BLaER1 treated with 17β-estradiol and CSF1 and Interleukin-3, amounts not matched to agents 10 nM and 100 nM (cell line): Measurements from ENCODE around the gene PABPN1.
"Not testable (repeated sequence)": the region's sequence is repeated elsewhere in the genome, so short reads cannot be mapped to it uniquely, and the experiment has no call there.

Source experiments
- H3K27ac ChIP-seq, 11 experiments: shearing (Covaris generic); formaldehyde crosslinking; 2 replicates each; pipeline ENCODE4 v1.8.1; 2022
- H3K27me3 ChIP-seq, 11 experiments: shearing (Covaris generic); formaldehyde crosslinking; 2 replicates each; pipeline ENCODE4 v1.8.1; 2022
- H3K36me3 ChIP-seq, 11 experiments: shearing (Covaris generic); formaldehyde crosslinking; 2 replicates each; pipeline ENCODE4 v1.8.1; 2022
- H3K4me1 ChIP-seq, 10 experiments: shearing (Covaris generic); formaldehyde crosslinking; 2 replicates each; pipeline ENCODE4 v1.8.1; 2022
- H3K4me2 ChIP-seq, 11 experiments: shearing (Covaris generic); formaldehyde crosslinking; 2 replicates each; pipeline ENCODE4 v1.8.1; 2022
- H3K4me3 ChIP-seq, 10 experiments: shearing (Covaris generic); formaldehyde crosslinking; 2 replicates each; pipeline ENCODE4 v1.8.1; 2022
- H3K9ac ChIP-seq, 11 experiments: shearing (Covaris generic); formaldehyde crosslinking; 2 replicates each; pipeline ENCODE4 v1.8.1; 2022
- H3K9me3 ChIP-seq, 11 experiments: shearing (Covaris generic); formaldehyde crosslinking; replicated peaks in 1 of 11; 2 replicates each; pipeline ENCODE4 v1.8.1; 2022
- H4K20me1 ChIP-seq, 11 experiments: shearing (Covaris generic); formaldehyde crosslinking; 2 replicates each; pipeline ENCODE4 v1.8.1; 2022
- Cebpa-rat ChIP-seq, 11 experiments: shearing (Covaris generic); IDR thresholded peaks; 2 replicates each; pipeline ENCODE4 v1.8.1; 2022

Gene PABPN1

DNA sequence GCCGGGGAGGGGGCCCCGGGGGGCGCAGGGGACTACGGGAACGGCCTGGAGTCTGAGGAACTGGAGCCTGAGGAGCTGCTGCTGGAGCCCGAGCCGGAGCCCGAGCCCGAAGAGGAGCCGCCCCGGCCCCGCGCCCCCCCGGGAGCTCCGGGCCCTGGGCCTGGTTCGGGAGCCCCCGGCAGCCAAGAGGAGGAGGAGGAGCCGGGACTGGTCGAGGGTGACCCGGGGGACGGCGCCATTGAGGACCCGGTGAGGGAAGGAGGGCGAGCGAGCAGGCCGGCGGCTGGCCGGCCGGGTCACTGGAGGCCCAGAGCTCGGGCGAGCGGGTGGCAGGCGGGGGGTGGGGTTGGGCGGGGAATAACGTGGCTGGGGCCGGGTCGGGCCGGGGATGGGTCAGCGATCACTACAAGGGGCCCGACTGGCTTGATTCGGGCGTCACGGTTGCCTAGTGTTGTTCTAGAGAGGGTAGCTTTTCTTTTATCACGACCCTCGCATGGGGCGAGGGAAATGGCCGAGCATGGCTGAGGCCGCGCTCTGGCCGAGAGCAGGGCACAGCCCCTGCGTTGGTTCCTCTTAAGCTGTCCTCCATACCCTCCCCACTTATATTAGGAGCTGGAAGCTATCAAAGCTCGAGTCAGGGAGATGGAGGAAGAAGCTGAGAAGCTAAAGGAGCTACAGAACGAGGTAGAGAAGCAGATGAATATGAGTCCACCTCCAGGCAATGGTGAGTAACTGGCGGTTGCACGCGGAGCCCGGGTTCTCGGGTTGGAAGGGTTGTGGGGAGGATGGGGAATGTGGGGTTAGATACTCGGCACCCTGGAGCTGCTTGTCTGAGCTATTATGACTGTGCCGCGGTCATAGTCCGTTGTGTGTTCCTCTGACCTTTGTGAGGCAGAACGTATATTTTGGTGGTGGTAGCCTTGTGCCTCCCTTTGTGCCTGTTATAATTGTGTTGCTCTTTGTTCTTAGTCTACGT is 603 bp downstream of the PABPN1 start:
- H4K20me1 ChIP-seq, result peaks cover 27 to 48% (median 43%) of the 10 kb centered on the region in 11 experiments; a peak in 20 of 22 replicates
- peaks cover 47 to 69% (median 55%) of the 10 kb centered on the region in 11 experiments for H3K36me3 ChIP-seq
- H3K4me3 ChIP-seq, result peak overlapping the region; percentile 70 to 94 (median 91)
- H3K9ac ChIP-seq, result peak overlapping the region; percentile 95 to 99 (median 98)
- H3K4me2 ChIP-seq, result peak overlapping the region; percentile 83 to 99 (median 96)
- peak overlapping the region; percentile 79 to 99 (median 97) for H3K27ac ChIP-seq
- peaks cover 29 to 34% (median 32%) of the 10 kb centered on the region in 10 experiments for H3K4me1 ChIP-seq
- H3K9me3 ChIP-seq, result peaks cover 0 to 6% (median 0%) of the 10 kb centered on the region in 11 experiments; a peak in 2 of 22 replicates
- H3K27me3 ChIP-seq, result no peaks in the 10 kb centered on the region
- no peak for TF ChIP-seq Cebpa-rat (IDR thresholded peaks at IDR 0.05)

DNA sequence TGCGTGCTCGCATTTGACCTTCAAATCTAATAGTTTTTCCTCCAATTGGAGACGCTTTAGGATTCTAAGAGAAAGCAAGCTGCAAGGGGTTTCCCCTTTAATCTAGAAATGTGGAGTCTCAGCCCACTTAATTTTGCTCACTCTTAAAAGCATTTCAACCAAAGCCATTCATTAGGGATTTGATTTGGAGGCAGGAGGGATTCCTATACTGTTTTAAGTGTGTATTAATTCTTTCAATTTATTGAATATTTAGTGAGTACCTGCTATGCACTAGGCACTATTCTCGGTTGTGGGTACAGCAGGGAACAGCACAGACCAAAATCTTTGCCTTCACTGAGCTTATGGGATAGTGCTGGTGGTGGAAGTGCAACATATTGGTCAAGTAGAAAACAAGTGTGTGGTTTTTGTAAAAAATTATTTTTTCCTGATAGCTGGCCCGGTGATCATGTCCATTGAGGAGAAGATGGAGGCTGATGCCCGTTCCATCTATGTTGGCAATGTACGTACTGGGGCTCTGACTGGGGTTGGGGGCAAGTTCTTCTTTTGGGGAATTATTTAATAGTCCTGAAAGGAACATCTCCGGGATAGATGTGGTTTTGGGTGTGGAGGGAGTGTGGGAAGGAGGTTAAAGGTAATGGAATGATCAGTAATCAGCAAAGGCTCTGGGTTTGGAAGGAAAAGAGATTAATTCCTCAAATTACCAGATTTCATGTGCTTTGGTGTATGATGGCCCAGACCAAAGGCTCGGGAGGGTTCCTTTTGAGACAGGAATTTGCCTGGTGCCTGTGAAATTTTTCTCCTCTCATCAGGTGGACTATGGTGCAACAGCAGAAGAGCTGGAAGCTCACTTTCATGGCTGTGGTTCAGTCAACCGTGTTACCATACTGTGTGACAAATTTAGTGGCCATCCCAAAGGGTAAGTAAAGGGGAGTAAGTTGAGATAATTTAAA is 1.6 kb downstream of the PABPN1 start:
- peak overlapping the region; percentile 95 to 99 (median 98) for H3K9ac ChIP-seq
- H3K27ac ChIP-seq, result peak overlapping the region; percentile 79 to 99 (median 97)
- H3K9me3 ChIP-seq, result peaks cover 0 to 6% (median 0%) of the 10 kb centered on the region in 11 experiments; a peak in 2 of 22 replicates
- H3K36me3 ChIP-seq, result peaks cover 45 to 60% (median 53%) of the 10 kb centered on the region in 11 experiments
- peak overlapping the region; percentile 70 to 94 (median 91) for H3K4me3 ChIP-seq
- TF ChIP-seq Cebpa-rat (IDR thresholded peaks at IDR 0.05), result no peak
- H3K4me1 ChIP-seq, result peaks cover 29 to 41% (median 32%) of the 10 kb centered on the region in 10 experiments
- H4K20me1 ChIP-seq, result peaks cover 27 to 55% (median 47%) of the 10 kb centered on the region in 11 experiments; a peak in 20 of 22 replicates
- H3K4me2 ChIP-seq, result peak overlapping the region; percentile 83 to 99 (median 96)
- H3K27me3 ChIP-seq, result no peaks in the 10 kb centered on the region

DNA sequence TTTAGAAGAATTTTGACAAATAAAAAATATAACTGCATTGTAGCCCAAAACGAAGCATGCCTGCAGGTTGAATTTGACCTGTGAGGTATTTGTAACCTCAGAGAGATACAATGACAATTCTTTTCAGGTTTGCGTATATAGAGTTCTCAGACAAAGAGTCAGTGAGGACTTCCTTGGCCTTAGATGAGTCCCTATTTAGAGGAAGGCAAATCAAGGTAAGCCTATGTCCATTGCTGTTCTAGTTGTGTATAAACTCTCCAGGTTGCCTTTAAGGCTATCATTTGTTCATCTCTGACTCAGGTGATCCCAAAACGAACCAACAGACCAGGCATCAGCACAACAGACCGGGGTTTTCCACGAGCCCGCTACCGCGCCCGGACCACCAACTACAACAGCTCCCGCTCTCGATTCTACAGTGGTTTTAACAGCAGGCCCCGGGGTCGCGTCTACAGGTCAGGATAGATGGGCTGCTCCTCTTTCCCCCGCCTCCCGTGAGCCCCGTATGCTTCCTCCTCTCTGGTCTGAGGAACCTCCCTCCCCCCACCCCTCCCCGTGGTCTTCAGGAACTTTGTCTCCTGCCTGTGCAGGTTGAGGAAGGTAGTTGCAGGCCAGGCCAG is 2.7 kb downstream of the PABPN1 start:
- peaks cover 29 to 42% (median 33%) of the 10 kb centered on the region in 10 experiments for H3K4me1 ChIP-seq
- no peaks in the 10 kb centered on the region for H3K27me3 ChIP-seq
- peak overlapping the region in 8 of 11 experiments; percentile 34 to 99 (median 99); a peak in 14 of 22 replicates for H3K9ac ChIP-seq
- peak overlapping the region in 6 of 10 experiments; percentile 35 to 94 (median 88); a peak in 8 of 20 replicates for H3K4me3 ChIP-seq
- peaks cover 0 to 6% (median 0%) of the 10 kb centered on the region in 11 experiments; a peak in 2 of 22 replicates for H3K9me3 ChIP-seq
- peaks cover 44 to 58% (median 53%) of the 10 kb centered on the region in 11 experiments for H3K36me3 ChIP-seq
- 0 out of 22 replicates have a peak overlapping the region, but pooled peaks of 1 of the 11 experiments have one; percentile 11 for H3K27ac ChIP-seq
- TF ChIP-seq Cebpa-rat (IDR thresholded peaks at IDR 0.05), result no peak
- peaks cover 27 to 55% (median 47%) of the 10 kb centered on the region in 11 experiments; a peak in 20 of 22 replicates for H4K20me1 ChIP-seq
- H3K4me2 ChIP-seq, result peak overlapping the region; percentile 83 to 99 (median 96); a peak in 21 of 22 replicates

DNA sequence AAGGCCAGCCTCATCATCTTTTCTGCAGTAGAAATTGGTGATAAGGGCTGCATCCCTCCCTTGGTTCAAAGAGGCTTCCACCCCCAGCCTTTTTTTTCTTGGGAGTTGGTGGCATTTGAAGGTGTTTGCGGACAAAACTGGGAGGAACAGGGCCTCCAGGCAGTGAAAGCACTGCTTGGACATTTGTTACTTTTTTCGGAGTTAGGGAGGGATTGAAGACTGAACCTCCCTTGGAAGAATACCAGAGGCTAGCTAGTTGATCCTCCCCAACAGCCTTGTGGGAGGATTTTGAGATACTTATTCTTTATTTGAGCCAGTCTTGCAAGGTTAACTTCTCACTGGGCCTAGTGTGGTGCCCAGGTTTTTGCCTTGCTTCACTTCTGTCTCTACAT is 3.2 kb downstream of the PABPN1 start:
- Histone ChIP-seq H3K4me3 (peak overlapping the region in 1 of 10 experiments; percentile 94; a peak in 1 of 20 replicates), H3K36me3 (peaks cover 40 to 53% (median 49%) of the 10 kb centered on the region in 11 experiments), H4K20me1 (peaks cover 27 to 55% (median 47%) of the 10 kb centered on the region in 11 experiments; a peak in 20 of 22 replicates), H3K9ac (peak overlapping the region in 9 of 11 experiments; percentile 26 to 99 (median 43); a peak in 13 of 22 replicates), H3K27ac (0 out of 22 replicates have a peak overlapping the region, but pooled peaks of 1 of the 11 experiments have one; percentile 11), H3K9me3 (peaks cover 0 to 6% (median 0%) of the 10 kb centered on the region in 11 experiments; a peak in 2 of 22 replicates), H3K4me2 (peak overlapping the region in 9 of 11 experiments; percentile 83 to 98 (median 96); a peak in 14 of 22 replicates), H3K27me3 (no peaks in the 10 kb centered on the region), H3K4me1 (peaks cover 31 to 46% (median 33%) of the 10 kb centered on the region in 10 experiments)
- no peak for TF ChIP-seq Cebpa-rat (IDR thresholded peaks at IDR 0.05)

DNA sequence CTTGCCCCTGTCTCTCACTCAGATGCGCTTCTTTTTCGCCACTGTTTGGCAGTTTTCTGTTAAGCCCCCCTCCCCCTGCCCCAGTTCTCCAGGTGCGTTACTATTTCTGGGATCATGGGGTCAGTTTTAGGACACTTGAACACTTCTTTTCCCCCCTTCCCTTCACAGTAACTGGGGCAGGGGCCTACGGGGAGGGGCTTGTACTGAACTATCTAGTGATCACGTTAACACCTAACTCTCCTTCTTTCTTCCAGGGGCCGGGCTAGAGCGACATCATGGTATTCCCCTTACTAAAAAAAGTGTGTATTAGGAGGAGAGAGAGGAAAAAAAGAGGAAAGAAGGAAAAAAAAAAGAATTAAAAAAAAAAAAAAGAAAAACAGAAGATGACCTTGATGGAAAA is 3.7 kb downstream of the PABPN1 start:
- peak overlapping the region in 5 of 11 experiments; percentile 86 to 98 (median 96); a peak in 5 of 22 replicates for H3K4me2 ChIP-seq
- peaks cover 31 to 44% (median 31%) of the 10 kb centered on the region in 10 experiments for H3K4me1 ChIP-seq
- no peak overlapping the region for H3K4me3 ChIP-seq
- H4K20me1 ChIP-seq, result peaks cover 27 to 55% (median 47%) of the 10 kb centered on the region in 11 experiments; a peak in 20 of 22 replicates
- H3K36me3 ChIP-seq, result peaks cover 35 to 49% (median 45%) of the 10 kb centered on the region in 11 experiments
- H3K27ac ChIP-seq, result 0 out of 22 replicates have a peak overlapping the region, but pooled peaks of 1 of the 11 experiments have one; percentile 11
- peak overlapping the region in 7 of 11 experiments; percentile 26 to 99 (median 45); a peak in 9 of 22 replicates for H3K9ac ChIP-seq
- TF ChIP-seq Cebpa-rat (IDR thresholded peaks at IDR 0.05), result no peak
- peaks cover 0 to 4% (median 0%) of the 10 kb centered on the region in 11 experiments; a peak in 2 of 22 replicates for H3K9me3 ChIP-seq
- no peaks in the 10 kb centered on the region for H3K27me3 ChIP-seq

DNA sequence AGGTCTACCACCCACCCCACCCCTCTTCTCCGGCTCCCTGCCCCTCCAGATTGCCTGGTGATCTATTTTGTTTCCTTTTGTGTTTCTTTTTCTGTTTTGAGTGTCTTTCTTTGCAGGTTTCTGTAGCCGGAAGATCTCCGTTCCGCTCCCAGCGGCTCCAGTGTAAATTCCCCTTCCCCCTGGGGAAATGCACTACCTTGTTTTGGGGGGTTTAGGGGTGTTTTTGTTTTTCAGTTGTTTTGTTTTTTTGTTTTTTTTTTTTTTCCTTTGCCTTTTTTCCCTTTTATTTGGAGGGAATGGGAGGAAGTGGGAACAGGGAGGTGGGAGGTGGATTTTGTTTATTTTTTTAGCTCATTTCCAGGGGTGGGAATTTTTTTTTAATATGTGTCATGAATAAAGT is 4.5 kb downstream of the PABPN1 start:
- Histone ChIP-seq H3K36me3 (peaks cover 34 to 45% (median 42%) of the 10 kb centered on the region in 11 experiments), H3K4me1 (peaks cover 23 to 37% (median 25%) of the 10 kb centered on the region in 10 experiments), H4K20me1 (peaks cover 27 to 55% (median 47%) of the 10 kb centered on the region in 11 experiments; a peak in 20 of 22 replicates)
- H3K9me3 ChIP-seq, H3K4me3 ChIP-seq, H3K27me3 ChIP-seq, H3K27ac ChIP-seq, H3K4me2 ChIP-seq, H3K9ac ChIP-seq: not testable (repeated sequence)

DNA sequence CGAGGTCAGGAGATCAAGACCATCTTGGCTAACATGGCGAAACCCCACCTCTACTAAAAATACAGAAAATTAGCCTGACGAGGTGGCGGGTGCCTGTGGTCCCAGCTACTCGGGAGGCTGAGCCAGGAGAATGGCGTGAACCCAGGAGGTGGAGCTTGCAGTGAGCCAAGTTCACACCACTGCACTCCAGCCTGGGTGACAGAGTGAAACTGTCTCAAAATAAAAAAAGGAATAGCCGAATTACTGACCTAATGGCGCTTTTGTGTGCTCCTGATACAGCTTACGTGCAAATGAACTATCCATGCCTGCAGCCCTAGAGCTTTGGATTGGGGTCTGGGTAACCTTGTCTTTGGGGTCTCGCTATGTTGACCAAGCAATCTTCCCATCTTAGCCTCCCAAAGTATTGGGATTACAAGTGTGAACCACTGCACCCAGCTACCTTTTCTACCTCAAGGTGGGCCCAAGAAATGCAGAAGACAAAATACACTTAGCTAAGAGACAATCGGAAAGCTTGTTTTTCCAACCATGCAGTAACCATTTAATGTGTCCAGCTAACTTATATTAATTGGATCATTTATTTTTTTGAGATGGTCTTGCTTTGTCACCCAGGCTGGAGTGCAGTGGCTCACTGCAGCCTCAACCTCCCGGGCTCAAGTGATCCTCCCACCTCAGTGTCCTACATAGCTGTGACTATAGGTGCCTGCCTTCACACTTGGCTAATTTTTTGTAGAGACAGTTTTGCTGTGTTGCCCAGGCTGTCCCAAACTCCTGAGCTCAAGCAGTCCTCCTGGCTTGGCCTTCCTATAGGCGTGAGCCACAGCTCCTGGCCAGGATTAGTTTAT is 5.5 kb downstream of the PABPN1 start:
- Histone ChIP-seq H3K36me3 (peaks cover 34 to 45% (median 42%) of the 10 kb centered on the region in 11 experiments), H3K4me1 (peaks cover 23 to 37% (median 25%) of the 10 kb centered on the region in 10 experiments), H3K27me3 (no peaks in the 10 kb centered on the region), H3K4me3 (no peak overlapping the region), H3K9ac (peak overlapping the region in 3 of 11 experiments; percentile 7 to 23 (median 21); a peak in 1 of 22 replicates), H3K4me2 (no peak overlapping the region), H3K9me3 (no peaks in the 10 kb centered on the region), H3K27ac (no peak overlapping the region), H4K20me1 (peaks cover 27 to 55% (median 47%) of the 10 kb centered on the region in 11 experiments; a peak in 20 of 22 replicates)
- TF ChIP-seq Cebpa-rat (IDR thresholded peaks at IDR 0.05), result no peak
